Measurements from ENCODE around the gene UCN3. TPM values are rescaled to one million over a fixed set of nuclear protein-coding genes. Genes with fewer than 3 reads are reported as not detected.

UCN3 gene, protein sequence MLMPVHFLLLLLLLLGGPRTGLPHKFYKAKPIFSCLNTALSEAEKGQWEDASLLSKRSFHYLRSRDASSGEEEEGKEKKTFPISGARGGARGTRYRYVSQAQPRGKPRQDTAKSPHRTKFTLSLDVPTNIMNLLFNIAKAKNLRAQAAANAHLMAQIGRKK
- total RNA-seq = not detected in 2 replicates

DNA sequence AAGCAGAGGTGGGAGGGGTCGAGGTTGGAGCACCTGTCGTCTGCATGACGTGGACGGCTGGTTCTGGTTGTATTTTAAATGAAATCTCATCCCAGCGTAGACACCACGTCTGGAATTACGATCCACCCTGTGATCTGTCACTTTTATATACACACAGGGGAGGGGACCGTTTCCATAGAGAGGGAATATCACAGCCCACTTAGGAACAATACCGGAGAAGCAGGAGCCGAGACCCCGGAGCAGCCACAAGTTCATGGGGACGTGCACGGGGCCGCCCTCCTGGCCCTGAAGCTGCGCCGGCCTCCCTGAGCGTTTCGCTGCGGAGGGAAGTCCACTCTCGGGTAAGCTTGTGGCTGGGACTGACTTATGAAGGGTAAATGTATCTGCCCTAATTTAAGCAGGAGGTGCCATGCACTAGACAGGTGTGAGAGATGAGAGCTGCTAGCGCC, at the start of gene UCN3:
UCN3 (plus strand) TSS at position 77 of the 449 bp plus-strand sequence. CDS start 8,755 bp downstream, outside the sequence.
- intact Hi-C loops (cut with micrococcal nuclease) = no loop called here

DNA sequence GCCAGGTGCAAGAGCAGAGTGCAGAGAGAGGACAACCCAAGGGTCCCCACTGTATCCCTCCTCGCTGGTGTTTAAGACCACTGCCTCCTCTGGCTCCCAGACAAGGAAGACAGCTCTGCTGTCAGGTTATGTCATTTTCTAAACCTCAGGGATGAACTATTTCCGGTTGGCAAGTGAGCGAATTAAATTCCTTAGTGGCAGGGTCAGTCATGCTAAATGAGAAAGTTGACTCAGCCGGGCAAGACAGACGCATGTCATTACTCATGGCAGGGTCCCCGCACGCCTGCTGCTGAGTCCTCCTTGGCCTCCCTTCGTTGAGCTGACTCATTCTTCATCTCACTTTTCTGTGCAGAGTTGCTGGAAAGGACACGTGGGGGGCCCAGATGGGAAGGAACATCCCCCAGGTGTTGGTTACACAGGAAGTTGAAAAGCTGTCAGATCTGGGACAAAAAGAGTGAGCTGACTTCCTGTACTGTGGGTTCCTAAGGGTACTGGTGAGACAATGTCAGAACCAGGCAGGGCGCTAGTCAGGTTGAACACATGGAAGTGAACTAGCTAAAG, 47.1 kb upstream of the UCN3 start:
- intact Hi-C loops (cut with micrococcal nuclease) = loop anchor here (1.0 to 5.0 kb wide), 2 partner anchors 20 to 35 kb away; no protein-coding TSS in a partner anchor

DNA sequence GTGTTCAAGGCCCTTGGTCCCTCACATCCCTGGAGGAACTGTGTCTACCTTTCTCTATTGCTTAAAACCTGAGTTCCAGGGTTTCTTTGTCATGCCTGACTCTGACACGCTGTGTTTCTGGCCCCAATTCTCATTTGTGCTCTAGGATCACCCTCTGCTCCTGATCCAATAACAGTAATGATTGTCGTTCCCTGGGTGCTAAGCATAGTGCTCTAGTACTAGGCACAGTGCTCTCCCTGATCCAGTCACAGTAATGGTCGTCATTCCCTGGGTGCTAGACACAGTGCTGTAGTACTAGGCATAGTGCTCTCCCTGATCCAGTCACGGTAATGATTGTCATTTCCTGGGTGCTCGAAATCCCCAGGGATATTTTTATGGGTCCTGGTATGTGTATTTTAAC, 46.6 kb upstream of the UCN3 start:
- intact Hi-C loops (cut with micrococcal nuclease) = loop anchor here (5.0 kb wide), 1 partner anchor 36 kb away; no protein-coding TSS in a partner anchor

DNA sequence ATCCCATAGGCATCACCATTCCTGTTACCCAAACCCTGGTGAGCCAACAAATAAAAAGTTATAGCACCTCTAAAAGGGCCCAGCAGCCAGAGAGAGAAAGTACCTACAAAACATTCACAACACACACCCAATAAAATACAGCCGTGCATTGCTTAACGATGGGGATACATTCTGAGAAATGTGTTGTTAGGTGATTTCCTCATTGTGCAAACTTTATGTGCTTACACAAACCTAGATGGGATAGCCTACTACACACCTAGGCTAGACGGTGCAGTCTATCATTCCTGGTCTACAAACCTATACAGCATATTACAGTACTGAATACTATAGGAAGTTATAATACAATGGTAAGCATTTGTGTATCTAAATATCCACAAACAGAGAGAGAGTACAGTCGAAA, 44.9 kb upstream of the UCN3 start:
- intact Hi-C loops (cut with micrococcal nuclease) = loop anchor here (5.0 kb wide), 1 partner anchor 38 kb away; no protein-coding TSS in a partner anchor

DNA sequence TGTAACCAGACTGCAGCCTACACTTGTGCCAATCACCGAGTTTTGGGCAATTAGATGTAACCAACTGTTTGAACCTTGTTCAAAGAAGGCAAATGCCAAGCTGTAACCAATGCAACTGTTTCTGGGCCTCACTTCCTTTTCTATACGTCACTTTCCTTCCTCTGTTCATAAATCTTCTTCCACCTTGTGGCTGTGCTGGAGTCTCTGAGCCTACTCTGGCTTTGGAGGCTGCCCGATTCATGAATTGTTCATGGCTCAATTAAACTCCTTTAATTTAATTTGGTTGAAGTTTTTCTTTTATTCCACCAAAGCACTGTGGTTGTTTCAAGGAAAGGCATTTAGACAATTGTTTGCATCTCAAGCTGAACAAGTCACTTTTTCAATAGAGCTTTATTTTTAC, 43.5 kb upstream of the UCN3 start:
- intact Hi-C loops (cut with micrococcal nuclease) = no loop called here

DNA sequence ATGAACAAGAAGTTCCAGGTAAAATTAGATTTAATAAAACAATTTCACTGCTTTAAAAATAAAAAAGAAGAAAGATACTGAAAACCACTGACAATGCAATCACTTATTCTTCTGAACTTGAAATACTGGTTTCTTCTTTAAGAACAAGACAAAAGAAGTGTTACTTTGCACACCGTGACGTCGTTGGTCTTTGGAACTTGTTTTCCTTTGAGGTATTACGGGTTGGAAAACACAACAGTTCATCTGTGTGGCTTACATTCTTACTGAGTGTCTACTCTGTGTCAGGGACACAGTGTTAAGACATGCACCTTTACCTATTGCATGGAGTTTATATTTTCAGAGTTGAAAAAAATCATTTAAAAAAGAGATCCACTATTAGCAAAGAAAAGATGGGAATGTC, 41.3 kb upstream of the UCN3 start:
- intact Hi-C loops (cut with micrococcal nuclease) = no loop called here

DNA sequence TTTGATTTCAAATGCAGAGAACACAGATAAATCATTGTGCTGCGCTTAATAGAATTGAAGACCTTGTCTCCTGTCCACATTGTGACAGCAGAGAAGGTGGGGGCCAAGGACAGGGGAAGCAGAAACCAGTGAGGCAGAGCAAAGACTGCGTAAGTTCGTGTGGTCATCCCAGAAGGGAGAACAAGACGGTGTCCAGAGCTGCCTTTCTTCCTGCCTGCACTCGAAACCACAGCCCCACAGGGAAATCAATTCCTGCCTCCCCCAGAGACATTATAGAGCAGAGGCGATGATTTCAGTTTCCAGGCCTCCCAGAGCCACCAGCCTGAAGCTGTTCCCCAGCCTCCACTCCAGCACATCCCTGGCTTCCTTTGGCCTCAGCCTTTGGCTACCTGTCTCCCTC, 39.7 kb upstream of the UCN3 start:
- intact Hi-C loops (cut with micrococcal nuclease) = no loop called here

DNA sequence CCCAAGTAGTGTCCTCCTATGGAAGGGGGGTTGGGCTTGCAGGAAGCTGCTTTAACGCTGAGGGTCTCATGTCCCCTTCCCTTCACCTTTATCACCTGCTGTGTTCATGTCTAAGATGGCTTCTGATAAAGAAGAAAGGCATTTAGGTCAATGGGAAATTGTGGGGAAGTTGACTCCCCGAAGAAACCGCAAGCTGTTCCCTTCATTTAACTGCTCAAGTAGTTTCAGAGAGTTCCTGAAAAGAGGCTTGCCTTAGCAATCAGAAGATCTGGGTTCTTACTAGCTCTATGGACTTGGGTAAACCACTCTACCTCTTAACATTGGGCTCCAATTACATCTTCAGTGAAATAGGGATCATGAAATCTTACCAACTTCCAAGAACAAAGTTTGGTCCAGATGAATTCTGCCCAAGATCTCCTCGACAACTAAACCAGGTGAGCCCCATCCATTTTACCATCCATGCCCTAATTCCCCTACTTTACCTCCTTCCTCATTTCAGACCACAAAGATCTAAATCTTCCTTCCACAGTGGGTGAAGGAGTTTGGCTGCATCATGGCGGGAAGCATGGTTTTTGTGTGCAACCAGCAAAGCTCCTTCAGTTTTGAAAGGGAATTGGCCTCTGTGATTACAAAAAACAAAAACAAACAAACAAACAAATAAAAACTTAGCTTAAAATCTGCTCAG, 30.4 kb upstream of the UCN3 start:
- intact Hi-C loops (cut with micrococcal nuclease) = no loop called here

DNA sequence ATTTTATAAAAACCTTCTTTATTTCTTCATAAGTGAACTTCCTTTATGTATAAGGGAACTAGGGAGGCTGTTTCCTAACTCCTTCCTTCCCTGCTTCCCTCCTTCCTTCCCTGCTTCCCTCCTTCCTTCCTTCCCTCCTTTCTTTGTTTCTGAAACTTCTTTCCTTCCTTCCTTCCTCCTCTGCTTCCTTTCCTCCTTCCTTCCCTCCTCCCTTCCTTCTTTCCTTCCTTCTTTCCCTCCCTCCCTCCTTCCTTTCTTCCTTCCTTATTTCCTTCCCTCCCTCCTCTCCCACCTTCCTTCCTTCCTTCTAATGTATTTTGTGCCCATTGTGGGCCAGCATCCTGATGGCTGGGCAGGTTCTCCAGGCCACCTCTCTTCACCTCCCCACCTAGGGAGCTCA, 26.8 kb upstream of the UCN3 start:
- intact Hi-C loops (cut with micrococcal nuclease) = no loop called here

DNA sequence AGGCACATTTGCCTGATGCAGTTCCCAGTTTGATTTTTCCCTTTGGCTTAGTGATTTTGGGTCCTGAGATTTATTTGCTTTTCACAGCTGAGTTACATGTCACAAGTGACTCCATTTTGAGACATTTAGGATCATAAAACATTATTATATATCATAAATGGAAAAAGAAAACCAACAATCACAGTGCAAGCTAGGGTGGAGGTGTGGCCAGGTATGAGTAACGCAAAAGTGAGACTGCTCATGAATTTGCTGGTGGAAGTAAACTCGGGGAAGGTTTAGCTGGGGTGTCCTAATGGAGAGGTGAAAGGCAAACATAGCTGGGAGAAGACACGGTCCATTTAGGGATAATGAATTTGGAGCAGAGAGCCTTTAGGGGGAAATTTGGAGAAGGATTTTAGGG, 21.7 kb upstream of the UCN3 start:
- intact Hi-C loops (cut with micrococcal nuclease) = no loop called here

DNA sequence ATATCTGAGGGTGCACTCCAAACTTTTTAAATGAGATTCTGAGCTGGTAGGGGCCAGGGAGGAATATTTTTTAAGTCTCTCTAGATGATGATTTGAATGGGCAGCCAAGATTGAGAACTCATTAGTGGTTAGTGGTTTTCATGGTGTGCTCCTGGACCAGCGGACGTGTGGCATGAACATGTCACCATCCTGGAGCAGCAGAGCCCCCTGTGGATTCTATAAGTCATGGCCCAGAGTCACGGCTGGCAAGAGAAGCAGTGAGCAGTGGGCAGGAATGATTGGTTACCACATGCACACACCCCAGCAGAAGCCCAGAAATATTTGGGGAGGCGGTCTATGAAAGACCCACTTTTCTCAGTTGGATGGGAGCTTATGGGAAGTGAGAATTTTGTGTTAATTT, 21.2 kb upstream of the UCN3 start:
- intact Hi-C loops (cut with micrococcal nuclease) = no loop called here

DNA sequence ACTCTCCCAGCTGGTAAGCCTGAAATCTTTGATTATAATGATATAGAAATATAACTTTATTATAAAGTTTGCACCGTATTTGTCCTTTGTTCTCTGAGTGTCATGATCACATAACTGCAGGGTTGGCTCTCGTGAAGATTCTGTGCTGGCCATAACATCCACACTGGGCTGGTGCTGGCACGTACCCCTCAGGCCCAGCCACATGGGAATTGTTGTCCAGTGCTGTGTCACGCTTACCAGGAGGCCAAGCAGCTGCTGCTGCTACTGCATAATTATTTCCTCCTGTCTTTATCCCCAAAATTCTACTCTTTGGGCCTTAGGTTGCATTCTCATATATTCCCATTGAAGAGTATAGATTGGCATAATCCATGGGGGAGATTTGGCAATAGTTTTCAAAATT, 20.8 kb upstream of the UCN3 start:
- intact Hi-C loops (cut with micrococcal nuclease) = no loop called here

DNA sequence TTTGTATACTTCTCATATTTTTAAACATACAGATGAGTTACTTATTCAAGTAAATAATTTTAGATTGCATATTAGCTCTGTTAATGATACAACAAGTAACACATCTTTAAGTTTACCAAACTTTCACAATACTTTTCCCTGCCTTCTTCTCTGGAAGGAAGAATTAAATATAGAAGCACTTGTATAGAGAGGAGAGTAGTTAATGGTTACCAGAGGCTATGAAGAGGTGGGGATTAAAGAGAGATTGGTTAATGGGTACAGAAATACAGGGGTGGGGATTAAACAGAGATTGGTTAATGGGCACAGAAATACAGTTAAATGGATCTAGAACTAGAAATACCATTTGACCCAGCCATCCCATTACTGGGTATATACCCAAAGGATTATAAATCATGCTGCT, 20.0 kb upstream of the UCN3 start:
- intact Hi-C loops (cut with micrococcal nuclease) = no loop called here

DNA sequence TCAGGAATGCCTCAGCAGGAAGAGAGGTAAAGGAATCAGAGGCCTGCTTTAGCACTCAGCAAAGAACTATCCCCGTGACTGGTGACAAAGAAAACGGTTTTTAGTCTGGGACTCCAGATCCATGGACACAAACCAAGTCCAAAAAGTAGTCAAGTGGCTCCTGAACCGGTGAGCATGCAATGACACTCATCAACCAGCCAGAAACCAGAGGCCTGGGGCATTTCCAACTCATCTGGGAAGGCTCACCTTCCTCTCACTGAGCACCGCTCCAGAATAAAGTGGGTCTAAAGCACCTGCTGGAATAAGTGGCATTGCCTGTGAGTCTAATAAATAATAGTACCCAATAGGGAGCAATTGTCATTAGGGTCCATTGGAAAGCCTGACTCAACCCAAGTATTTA, 17.9 kb upstream of the UCN3 start:
- intact Hi-C loops (cut with micrococcal nuclease) = no loop called here

DNA sequence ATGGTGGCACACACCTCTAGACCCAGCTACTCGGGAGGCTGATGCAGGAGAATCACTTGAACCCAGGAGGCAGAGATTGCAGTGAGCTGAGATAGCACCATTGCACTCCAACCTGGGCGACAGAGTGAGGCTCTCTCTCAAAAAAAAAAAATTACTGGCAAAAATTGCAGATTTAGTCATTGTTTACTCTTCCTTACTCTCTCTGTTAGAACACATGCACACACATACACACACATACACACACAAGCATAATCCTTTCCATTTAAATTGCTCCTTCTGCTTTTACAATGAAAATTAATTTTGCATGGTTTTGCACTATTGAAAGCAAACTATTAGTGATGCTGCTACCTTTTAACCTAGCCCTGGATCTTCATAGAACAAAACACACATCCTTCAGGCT, 15.4 kb upstream of the UCN3 start:
- intact Hi-C loops (cut with micrococcal nuclease) = no loop called here

DNA sequence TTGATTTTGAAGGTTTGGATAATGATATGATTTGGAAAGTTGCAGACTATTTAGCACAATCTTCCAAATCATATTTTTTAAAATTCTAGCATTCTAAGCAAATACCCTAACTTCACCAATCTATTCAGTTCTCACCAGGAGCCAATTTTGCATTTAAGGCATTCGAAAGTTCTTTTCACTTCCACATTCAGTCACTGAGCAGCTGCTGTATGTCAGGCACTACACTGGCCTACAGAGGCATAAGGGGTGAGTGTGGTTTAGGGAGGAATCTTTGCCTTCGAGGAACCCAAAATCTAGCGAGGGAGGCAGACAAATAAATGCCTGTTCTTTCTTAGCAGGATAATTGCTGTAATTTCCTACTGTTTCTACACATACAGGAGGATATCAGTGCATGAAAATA, 10.7 kb upstream of the UCN3 start:
- intact Hi-C loops (cut with micrococcal nuclease) = no loop called here

DNA sequence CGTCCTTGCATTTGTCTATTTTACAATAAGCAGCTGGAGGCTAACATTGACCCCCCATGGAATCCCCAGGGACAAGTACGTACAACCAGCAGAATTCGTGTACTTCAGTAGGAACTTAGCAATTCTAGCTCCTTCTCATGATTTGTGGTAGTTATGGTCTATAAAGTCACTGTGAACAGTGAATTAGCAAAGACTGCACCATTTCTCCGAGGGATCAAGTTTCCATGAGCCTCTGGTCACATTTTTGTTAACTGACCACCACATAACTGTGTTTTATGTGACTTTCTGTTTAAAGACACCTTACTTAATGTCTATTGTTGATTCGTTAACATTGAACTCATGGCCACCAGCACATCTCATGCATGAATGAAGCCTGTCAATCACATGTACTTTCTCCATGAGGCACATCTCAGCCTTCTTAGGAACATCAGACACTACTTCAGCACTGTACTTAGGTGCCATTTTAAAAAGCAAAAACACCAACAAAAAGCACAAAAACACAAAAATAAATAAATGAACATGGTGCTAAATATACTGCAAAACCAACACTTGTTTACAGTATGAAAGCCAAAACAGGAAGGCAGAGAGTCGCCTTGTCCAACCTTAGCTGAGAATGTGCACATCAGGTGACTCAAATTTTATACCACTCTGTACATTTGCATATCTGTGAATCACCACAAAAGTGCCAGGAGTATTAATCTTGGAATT, 9.0 kb upstream of the UCN3 start:
- intact Hi-C loops (cut with micrococcal nuclease) = no loop called here

DNA sequence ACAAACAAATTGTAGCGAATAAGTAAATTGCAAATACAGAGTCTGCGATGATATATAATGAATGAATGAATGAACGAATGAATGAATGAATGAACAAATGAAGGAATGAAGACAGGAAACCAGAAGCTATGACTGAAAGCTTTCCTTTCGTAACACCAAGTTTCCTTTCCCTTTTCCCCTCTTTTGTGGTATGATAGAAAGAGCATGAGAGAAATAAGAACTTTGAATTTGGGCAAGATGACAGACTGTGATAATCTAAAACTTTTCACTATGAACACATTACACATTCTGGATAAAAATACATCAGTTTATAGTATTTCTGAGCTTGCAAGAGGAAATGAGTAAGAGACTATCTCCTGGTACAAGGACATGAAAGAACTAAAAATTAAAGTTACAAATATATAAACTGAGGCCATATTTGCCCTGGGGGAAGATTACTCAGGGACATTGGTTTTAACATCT, 8.4 kb upstream of the UCN3 start:
- intact Hi-C loops (cut with micrococcal nuclease) = no loop called here

DNA sequence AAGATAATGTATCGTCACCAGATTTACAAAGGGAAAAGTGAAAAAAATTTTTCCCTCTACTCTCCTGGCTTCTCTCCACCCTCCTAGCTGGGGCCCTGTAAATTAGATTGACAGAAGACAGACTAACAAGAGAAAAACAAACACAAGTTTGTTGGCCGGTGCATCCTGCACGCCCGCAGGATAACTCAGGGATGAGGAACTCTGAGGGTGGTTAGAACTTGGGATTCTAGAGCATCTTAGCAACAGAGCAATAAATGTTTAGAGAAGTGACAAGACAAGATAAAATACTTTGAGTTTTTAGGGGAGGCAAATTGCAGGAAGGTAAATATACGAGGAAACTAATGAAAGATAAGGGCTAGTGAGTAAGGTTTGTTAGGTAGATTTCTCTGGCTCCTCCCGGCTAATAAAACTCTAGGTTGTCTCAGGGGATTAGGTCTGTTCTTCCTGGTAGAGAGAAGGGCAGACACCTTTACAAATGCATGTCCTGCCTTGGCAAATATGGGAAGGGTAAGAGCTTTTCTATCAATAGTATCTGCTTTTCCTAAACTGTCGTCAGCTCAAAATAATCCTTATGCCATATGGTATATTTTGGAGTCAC, 4.3 kb upstream of the UCN3 start:
- intact Hi-C loops (cut with micrococcal nuclease) = no loop called here

DNA sequence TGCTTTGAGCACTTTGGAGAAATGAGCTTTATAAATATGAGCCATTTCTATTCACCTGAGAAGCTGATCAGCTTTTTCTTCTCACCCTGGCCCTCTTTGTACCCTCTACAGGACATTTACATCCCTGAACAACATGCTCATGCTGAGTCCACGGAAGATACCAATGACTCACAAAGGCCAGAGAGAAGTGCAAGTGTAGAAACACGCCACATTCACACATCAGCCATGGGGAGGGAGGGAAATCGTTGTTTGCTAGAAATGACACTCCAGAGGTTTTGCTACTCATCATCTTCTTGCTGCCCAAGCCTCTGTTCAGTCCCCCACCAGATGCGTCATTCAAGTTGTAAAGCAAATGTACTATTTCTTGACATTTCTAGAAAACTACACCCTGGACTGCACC, 2.8 kb upstream of the UCN3 start:
- intact Hi-C loops (cut with micrococcal nuclease) = no loop called here

DNA sequence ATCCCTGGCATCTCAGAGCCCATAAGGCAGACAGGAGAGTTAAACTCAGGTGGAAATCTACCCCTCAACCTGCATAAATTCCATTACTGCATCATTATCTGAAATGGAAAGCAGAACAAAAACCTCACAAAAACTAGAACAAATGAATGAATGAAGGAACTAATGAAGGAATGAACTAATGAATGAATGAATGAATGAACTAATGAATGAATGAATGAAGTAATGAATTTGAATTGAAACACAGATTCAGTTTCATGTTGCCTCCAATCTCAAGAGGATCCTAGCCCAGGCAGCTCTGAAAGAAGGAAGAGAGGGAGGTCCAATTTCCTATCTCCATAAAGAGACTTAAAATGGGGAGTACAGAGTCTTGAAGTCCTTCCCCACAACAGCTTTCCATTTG, 1.9 kb upstream of the UCN3 start:
- intact Hi-C loops (cut with micrococcal nuclease) = no loop called here

DNA sequence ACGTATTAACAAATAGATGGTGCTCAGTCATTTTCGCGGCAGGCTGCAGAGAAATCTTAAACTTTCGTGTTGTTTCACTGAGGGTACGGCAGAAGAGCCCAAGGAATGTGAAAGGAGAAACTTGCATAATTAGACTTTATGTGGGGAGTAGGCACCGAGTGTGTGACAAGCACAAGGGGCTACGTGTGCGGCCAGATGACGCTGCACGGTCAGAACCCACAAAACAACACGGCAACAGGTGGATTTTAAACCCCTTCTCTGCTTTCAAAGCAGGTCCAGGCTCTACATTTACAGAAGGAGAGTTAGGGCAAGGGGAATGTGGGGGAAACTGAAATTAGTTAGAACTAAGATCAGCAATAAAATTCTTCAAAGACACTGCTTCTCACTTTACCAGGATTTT, 392 bp upstream of the UCN3 start:
- intact Hi-C loops (cut with micrococcal nuclease) = no loop called here

Data from T-helper 1 cell treated with Interleukin-12 subunit alpha and Interleukin-12 subunit beta and Interleukin-4 antibody, amounts not matched to agents 30 ng/mL and 1 ng/mL, for 36 hours (primary cell).